Kidney (tissue), 14 donors: ENCODE results near the gene TXN. TPM values are rescaled to one million over a fixed set of nuclear protein-coding genes. Genes with fewer than 3 reads are reported as not detected.

Experiments
- DNase-seq, 5 donors: peaks; one replicate each; pipeline ENCODE4 v3.0.0-alpha.2; 2013 to 2020
- FAIRE-seq: peaks from 2 replicates; lab custom pipeline; 2012; peaks lifted over from hg19 to GRCh38; lab: Jason Lieb, UNC
- H3K27ac ChIP-seq, 2 donors: one replicate each; pipeline ENCODE4 v1.7.0; 2013; ENCODE audit warnings: low read depth in 2 of 2, low read length in 2 of 2, inconsistent platforms in 1 of 2
- H3K27me3 ChIP-seq: one replicate; pipeline ENCODE4 v1.7.1; 2013; ENCODE audit warnings: low read length, inconsistent platforms; ENCODE audit not compliant: control insufficient read depth, insufficient read depth
- H3K36me3 ChIP-seq, 3 donors: one replicate each; pipeline versions ENCODE4 v1.7.0 to v1.7.1; 2013; ENCODE audit warnings: low read length in 3 of 3, control low read depth in 1 of 3, inconsistent platforms in 1 of 3; ENCODE audit not compliant: insufficient read depth in 3 of 3, control insufficient read depth in 2 of 3
- H3K4me1 ChIP-seq, 3 donors: one replicate each; pipeline versions ENCODE4 v1.7.0 to v1.7.1; 2013; ENCODE audit warnings: low read length in 3 of 3, inconsistent platforms in 1 of 3, low read depth in 1 of 3; ENCODE audit not compliant: control insufficient read depth in 2 of 3, insufficient read depth in 2 of 3
- H3K4me3 ChIP-seq, 3 donors: one replicate each; pipeline versions ENCODE4 v1.7.0 to v1.8.1; 2013; ENCODE audit warnings: low read length in 3 of 3, control low read depth in 1 of 3, inconsistent platforms in 1 of 3
- H3K9ac ChIP-seq, 3 donors: one replicate each; pipeline versions ENCODE4 v1.7.0 to v1.7.1; 2013; ENCODE audit warnings: low read length in 3 of 3, control low read depth in 1 of 3, inconsistent platforms in 1 of 3
- H3K9me3 ChIP-seq, 3 donors: one replicate each; pipeline versions ENCODE4 v1.7.0 to v1.7.1; 2013; ENCODE audit warnings: low read length in 3 of 3, control low read depth in 1 of 3, inconsistent platforms in 1 of 3; ENCODE audit not compliant: control insufficient read depth in 2 of 3, insufficient read depth in 1 of 3
- CTCF ChIP-seq: IDR thresholded peaks from 3 replicates; pipeline ENCODE4 v1.5.1; 2012; ENCODE audit warnings: mild to moderate bottlenecking, moderate library complexity, borderline replicate concordance; ENCODE audit not compliant: insufficient read depth; ENCODE audit errors: extremely low read depth
- intact Hi-C: fragments of 100-400 bp; cut with DNase I; formaldehyde crosslinking; loops from one replicate; pipeline ENCODE4 v1.11.1; 2022
- polyA plus RNA-seq: library from polyadenylated mRNA; stranded (reverse); fragments of 350-450 nt; fragmentation: Illumina TruSeq; extraction: RNeasy Lipid Tissue Mini Kit (QIAGEN cat#74804); gene quantifications from one replicate; pipeline ENCODE4 v1.2.3, GENCODE V29; 2014; ENCODE audit warnings: low read depth, low replicate concordance; ENCODE audit not compliant: insufficient read depth
- total RNA-seq: library from RNA; stranded (reverse); fragmentation: NEBNext Ultra II Directional; extraction: Animal tissue kit (Norgen Biotek cat#: 25700); gene quantifications from one replicate; pipeline ENCODE4 v1.2.1, GENCODE V29; 2021
- donor health status: control.
- donor health status: control.
- donor health status: control.
- donor health status: control.
- donor health status: control.
- donor health status: DM: yes; HTN: yes; CAD: no.
- donor health status: Normal renal cell carcinoma (clear cell type).

Gene TXN
- total and polyA plus RNA-seq, 2 donors from 2014 or later = 145 to 541 TPM

DNA sequence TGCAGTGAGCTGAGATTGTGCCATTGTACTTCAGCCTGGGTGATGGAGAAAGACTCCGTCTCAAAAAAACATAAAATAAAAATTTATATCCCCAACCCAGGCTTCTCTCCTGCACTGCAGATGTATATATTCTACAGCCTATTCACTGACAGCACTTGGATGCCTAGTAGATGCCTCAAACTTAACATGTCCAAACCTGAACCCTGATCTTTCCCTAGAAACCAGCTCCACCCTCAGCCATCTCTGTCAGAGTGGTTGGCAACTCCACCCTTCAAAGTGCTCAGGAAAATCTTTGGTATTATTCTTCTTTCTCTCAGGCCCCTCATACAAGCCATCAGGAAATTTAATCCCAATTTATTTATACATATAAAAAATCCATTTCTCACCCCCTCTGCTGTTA lies 36.9 kb upstream of the TXN start:
- DNase-seq (no peak), FAIRE-seq (no peak)
- Histone ChIP-seq H3K9ac (no peak overlapping the region), H3K36me3 (no peaks in the 10 kb centered on the region), H3K4me3 (no peak overlapping the region), H3K27me3 (no peaks in the 10 kb centered on the region), H3K4me1 (no peaks in the 10 kb centered on the region), H3K27ac (no peak overlapping the region), H3K9me3 (no peaks in the 10 kb centered on the region)
- intact Hi-C loops = no loop called here
- TF ChIP-seq CTCF = no peak

DNA sequence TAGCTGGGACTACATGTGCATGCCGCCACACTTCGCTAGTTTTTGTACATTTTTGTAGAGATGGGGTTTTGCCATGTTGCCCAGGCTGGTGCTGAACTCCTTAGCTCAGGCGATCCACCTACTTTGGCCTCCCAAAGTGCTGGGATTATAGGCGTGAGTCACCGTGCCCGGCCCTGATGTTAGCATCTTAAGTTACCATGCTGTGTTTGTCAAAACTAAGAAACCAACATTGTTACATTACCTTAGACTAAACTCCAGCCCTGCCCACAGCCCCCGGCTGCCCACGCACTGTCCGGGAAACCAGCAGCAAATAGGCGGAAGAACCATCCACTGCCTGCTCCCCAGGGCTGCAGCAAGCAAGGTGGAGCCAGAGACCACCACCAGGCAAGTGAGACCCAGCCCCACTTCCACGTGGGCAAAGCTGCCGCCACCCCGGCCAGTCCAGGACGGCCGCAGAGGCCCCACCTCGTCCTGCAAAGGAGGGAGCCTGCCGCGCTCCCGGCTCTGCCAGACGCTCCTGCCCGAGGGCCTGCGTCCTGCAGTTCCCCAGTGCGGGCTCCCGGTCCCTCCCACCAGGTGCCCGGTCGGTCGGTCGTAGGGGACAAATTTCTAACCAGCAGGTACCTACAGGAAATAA lies 35.7 kb upstream of the TXN start:
- H3K4me3 ChIP-seq = no peak overlapping the region
- TF ChIP-seq CTCF = no peak
- DNase-seq = peak in 1 of 5 donors; percentile 63
- no peaks in the 10 kb centered on the region for H3K9me3 ChIP-seq
- no peaks in the 10 kb centered on the region for H3K36me3 ChIP-seq
- no peak overlapping the region for H3K27ac ChIP-seq
- intact Hi-C loops = no loop called here
- no peak overlapping the region for H3K9ac ChIP-seq
- no peaks in the 10 kb centered on the region for H3K27me3 ChIP-seq
- FAIRE-seq = no peak
- H3K4me1 ChIP-seq = no peaks in the 10 kb centered on the region

- Histone ChIP-seq H3K27ac (no peak overlapping the region), H3K9me3 (no peaks in the 10 kb centered on the region), H3K36me3 (no peaks in the 10 kb centered on the region), H3K4me3 (no peak overlapping the region), H3K27me3 (no peaks in the 10 kb centered on the region), H3K4me1 (no peaks in the 10 kb centered on the region), H3K9ac (no peak overlapping the region)
- no peak for TF ChIP-seq CTCF
- intact Hi-C loops = no loop called here
- FAIRE-seq (no peak), DNase-seq (no peak)
Observed at GRCh38 chr9:110290001-110290400, 33.7 kb upstream of the TXN start.

GRCh38 chr9:110288503-110288902 lies 32.2 kb upstream of the TXN start:
- Histone ChIP-seq H3K9ac (no peak overlapping the region), H3K9me3 (no peaks in the 10 kb centered on the region), H3K4me1 (no peaks in the 10 kb centered on the region), H3K27ac (no peak overlapping the region), H3K36me3 (no peaks in the 10 kb centered on the region), H3K4me3 (no peak overlapping the region), H3K27me3 (no peaks in the 10 kb centered on the region)
- intact Hi-C loops = no loop called here
- FAIRE-seq (no peak), DNase-seq (no peak)
- TF ChIP-seq CTCF = no peak
